Stomach (tissue), 9 donors: ENCODE data around the gene ATP5ME. TPM values are rescaled to one million over a fixed set of nuclear protein-coding genes. Genes with fewer than 3 reads are reported as not detected.
"Not testable (repeated sequence)": the region's sequence is repeated elsewhere in the genome, so short reads cannot be mapped to it uniquely, and the experiment has no call there.

Source experiments
- DNase-seq, 2 donors: peaks; one replicate each; pipeline versions ENCODE4 v3.0.0 to v3.0.0-alpha.2; 2013 to 2019
- H3K27ac ChIP-seq, 5 donors: fragments of 200-600 bp in 4 of 5; sonication (generic) in 4 of 5; one replicate each; pipeline ENCODE4 v1.5.1; 2013 to 2019; ENCODE audit warnings: mild to moderate bottlenecking in 1 of 5, moderate library complexity in 1 of 5
- H3K27me3 ChIP-seq, 3 donors: fragments of 200-600 bp; sonication (generic); one replicate each; pipeline ENCODE4 v1.5.1; 2017 to 2019; ENCODE audit warnings: mixed run types in 1 of 3
- H3K36me3 ChIP-seq, 4 donors: fragments of 200-600 bp; sonication (generic); 1 replicate in 3 of 4; 2 replicates in 1 of 4; pipeline ENCODE4 v1.5.1; 2016 to 2019
- H3K4me1 ChIP-seq, 4 donors: fragments of 200-600 bp; sonication (generic); one replicate each; pipeline ENCODE4 v1.5.1; 2016 to 2019
- H3K4me3 ChIP-seq, 4 donors: fragments of 200-600 bp; sonication (generic) in 3 of 4; one replicate each; pipeline ENCODE4 v1.5.1; 2016 to 2019; ENCODE audit warnings: mild to moderate bottlenecking in 1 of 4
- H3K9me3 ChIP-seq, 4 donors: fragments of 200-600 bp; sonication (generic); one replicate each; pipeline ENCODE4 v1.5.1; 2016 to 2019
- EP300 ChIP-seq: sonication (generic); formaldehyde crosslinking; IDR thresholded peaks from one replicate; pipeline ENCODE4 v1.6.1; 2017; ENCODE audit warnings: antibody characterized with exemption
- POLR2A ChIP-seq, 4 donors: fragments of 450-650 bp; IDR thresholded peaks; one replicate each; pipeline ENCODE4 v1.6.1; 2016; ENCODE audit warnings: antibody characterized with exemption in 4 of 4, control low read depth in 2 of 4, mild to moderate bottlenecking in 1 of 4, moderate library complexity in 1 of 4
- POLR2AphosphoS5 ChIP-seq, 3 donors: sonication (generic); formaldehyde crosslinking; IDR thresholded peaks; one replicate each; pipeline ENCODE4 v1.6.1; 2016; ENCODE audit warnings: antibody characterized with exemption in 3 of 3
- WGBS, 5 donors: extraction: QIAGEN DNeasy Blood & Tissue Kit in 3 of 5; methylation state at CpG; one replicate each; pipeline versions ENCODE4 v1.1.5 to v1.1.7; 2013 to 2018; 5-methylcytosine and 5-hydroxymethylcytosine counted together
- intact Hi-C: fragments of 100-400 bp; cut with DNase I; formaldehyde crosslinking; loops from one replicate; pipeline ENCODE4 v1.15.1; 2023; ENCODE audit warnings: low total_unique reads
- polyA plus RNA-seq, 3 donors: library from polyadenylated mRNA; stranded (reverse); fragments of 200-250 nt; gene quantifications; one replicate each; pipeline ENCODE4 v1.2.3, GENCODE V29; 2013
- total RNA-seq, 5 donors: library from RNA; depleted of rRNA; stranded (reverse); fragments of >200 nt; gene quantifications; one replicate each; pipeline versions ENCODE4 v1.1.0 to v1.2.3, GENCODE V29; 2014 to 2016
- TF ChIP-seq, protein P1 (sequence below), 7 experiments: fragments of 450-650 bp in 4 of 7; fragments of 200-600 bp in 3 of 7; sonication (generic) in 3 of 7; IDR thresholded peaks; one replicate each; pipeline ENCODE4 v1.5.1; 2016 to 2019; ENCODE audit warnings: antibody characterized with exemption in 7 of 7, control low read depth in 2 of 7, mild to moderate bottlenecking in 1 of 7
- donor health status: healthy with polysubstance abuse.
- donor health status: Bipolar disorder and iron deficiency.
- donor health status: healthy.

The ATP5ME gene
- total and polyA plus RNA-seq, 8 donors: 8.0 to 876 (median 471) TPM

GRCh38 chr4:646460-646859 lies 27.6 kb downstream of the ATP5ME start:
- Histone ChIP-seq H3K9me3 (peaks cover 0 to 20% (median 10%) of the 10 kb centered on the region in 4 donors), H3K4me3 (no peak overlapping the region), H3K27me3 (peaks cover 0 to 53% (median 28%) of the 10 kb centered on the region in 3 donors), H3K4me1 (peaks cover 0 to 8% (median 0%) of the 10 kb centered on the region in 4 donors), H3K27ac (no peak overlapping the region), H3K36me3 (no peaks in the 10 kb centered on the region)
- 62 to 86% (median 75%) methylated on average over 32 of the region's 32 CpGs for WGBS, 5 donors
- intact Hi-C loops: no loop called here
- no peak for DNase-seq
- TF ChIP-seq EP300 (no peak), POLR2AphosphoS5 (IDR thresholded peaks at IDR 0.05) (no peak), POLR2A (IDR thresholded peaks at IDR 0.05) (no peak)
- TF ChIP-seq, protein P1, sequence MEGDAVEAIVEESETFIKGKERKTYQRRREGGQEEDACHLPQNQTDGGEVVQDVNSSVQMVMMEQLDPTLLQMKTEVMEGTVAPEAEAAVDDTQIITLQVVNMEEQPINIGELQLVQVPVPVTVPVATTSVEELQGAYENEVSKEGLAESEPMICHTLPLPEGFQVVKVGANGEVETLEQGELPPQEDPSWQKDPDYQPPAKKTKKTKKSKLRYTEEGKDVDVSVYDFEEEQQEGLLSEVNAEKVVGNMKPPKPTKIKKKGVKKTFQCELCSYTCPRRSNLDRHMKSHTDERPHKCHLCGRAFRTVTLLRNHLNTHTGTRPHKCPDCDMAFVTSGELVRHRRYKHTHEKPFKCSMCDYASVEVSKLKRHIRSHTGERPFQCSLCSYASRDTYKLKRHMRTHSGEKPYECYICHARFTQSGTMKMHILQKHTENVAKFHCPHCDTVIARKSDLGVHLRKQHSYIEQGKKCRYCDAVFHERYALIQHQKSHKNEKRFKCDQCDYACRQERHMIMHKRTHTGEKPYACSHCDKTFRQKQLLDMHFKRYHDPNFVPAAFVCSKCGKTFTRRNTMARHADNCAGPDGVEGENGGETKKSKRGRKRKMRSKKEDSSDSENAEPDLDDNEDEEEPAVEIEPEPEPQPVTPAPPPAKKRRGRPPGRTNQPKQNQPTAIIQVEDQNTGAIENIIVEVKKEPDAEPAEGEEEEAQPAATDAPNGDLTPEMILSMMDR (IDR thresholded peaks at IDR 0.05): no peak

GRCh38 chr4:642366-642765 lies 31.7 kb downstream of the ATP5ME start:
- H3K9me3 ChIP-seq: peaks cover 0 to 23% (median 11%) of the 10 kb centered on the region in 4 donors
- H3K36me3 ChIP-seq, H3K27ac ChIP-seq, DNase-seq, intact Hi-C loops, H3K4me1 ChIP-seq, H3K4me3 ChIP-seq: not testable (repeated sequence)
- peaks cover 0 to 40% (median 9%) of the 10 kb centered on the region in 3 donors for H3K27me3 ChIP-seq
- WGBS, 5 donors: 79 to 91% (median 86%) methylated on average over 6 of the region's 6 CpGs

DNA sequence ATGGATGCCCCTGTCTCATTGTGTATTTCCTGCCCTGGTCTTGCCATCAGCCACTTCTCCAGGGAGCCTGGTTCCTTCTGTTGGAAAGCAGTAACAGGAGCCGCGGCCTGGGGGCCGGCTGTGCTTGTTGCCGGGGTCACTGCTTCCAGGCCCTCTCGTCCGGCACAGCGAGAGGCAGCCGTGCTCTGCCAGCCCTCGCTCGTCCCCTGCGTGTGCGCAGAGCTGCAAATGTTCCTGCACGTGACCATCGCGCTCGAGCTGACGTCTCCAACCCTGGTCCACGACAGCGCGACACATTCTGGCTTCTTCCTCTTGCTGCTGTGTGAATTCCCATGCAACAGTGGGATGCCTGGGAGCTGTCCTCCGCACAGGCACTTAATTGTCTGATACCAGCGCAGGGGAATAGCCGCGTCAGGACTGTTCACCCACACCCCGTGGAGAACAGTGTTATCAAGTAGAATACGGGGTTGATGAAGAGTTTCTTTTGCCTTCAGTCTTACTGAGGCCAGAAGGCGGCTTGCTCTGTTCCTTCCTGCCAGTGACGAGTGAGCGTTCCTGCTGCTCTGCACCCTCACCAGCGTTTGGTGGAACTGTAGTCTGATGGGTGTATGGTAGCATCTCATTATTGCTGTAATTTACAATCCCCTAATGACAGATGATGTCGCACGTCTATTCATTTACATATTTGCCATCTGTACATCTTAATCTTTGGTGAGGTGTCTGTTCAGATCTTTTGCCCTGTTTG lies 36.4 kb downstream of the ATP5ME start:
- Histone ChIP-seq H3K27me3 (peaks cover 0 to 54% (median 5%) of the 10 kb centered on the region in 3 donors), H3K9me3 (peaks cover 0 to 20% (median 11%) of the 10 kb centered on the region in 4 donors), H3K36me3 (no peaks in the 10 kb centered on the region), H3K4me1 (no peaks in the 10 kb centered on the region), H3K4me3 (no peak overlapping the region), H3K27ac (no peak overlapping the region)
- TF ChIP-seq, protein P1 (IDR thresholded peaks at IDR 0.05): no peak
- no peak for TF ChIP-seq POLR2AphosphoS5 (IDR thresholded peaks at IDR 0.05)
- TF ChIP-seq EP300: no peak
- no peak for TF ChIP-seq POLR2A (IDR thresholded peaks at IDR 0.05)
- intact Hi-C loops: no loop called here
- WGBS, 5 donors: 69 to 78% (median 72%) methylated on average over 26 to 32 of the region's 32 CpGs
- DNase-seq: no peak

DNA sequence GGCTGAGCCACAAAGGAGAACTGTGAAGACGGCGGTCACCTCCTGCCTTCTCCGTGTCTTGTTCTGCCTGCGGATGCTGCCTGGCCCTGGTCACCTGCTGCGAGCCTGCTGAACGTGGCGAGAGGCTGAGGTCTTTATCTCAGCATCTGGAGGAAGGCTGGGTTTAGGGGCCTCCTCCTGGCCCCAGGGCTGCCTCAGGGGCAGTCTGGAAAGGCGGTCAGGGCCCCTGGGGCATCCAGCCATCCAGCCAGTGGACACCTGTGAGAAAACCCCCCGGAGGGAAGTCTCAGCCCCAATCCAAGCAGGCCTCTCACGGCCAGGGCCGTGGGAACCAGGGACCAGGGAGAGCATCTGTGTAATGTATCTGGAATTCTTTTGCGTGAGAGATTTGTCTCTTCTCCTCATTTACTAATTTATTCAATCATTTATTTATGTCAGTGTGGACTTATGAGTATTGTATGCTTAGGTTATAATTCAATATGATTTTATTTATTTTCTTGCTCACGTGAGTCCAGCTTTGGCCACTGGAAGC lies 37.4 kb downstream of the ATP5ME start:
- Histone ChIP-seq H3K4me1 (no peaks in the 10 kb centered on the region), H3K9me3 (peaks cover 0 to 21% (median 4%) of the 10 kb centered on the region in 4 donors), H3K36me3 (no peaks in the 10 kb centered on the region), H3K27ac (no peak overlapping the region), H3K27me3 (peaks cover 0 to 51% (median 5%) of the 10 kb centered on the region in 3 donors), H3K4me3 (no peak overlapping the region)
- 69 to 75% (median 73%) methylated on average over 13 of the region's 13 CpGs for WGBS, 5 donors
- TF ChIP-seq POLR2A (IDR thresholded peaks at IDR 0.05) (no peak), EP300 (no peak), POLR2AphosphoS5 (IDR thresholded peaks at IDR 0.05) (no peak)
- TF ChIP-seq, protein P1 (IDR thresholded peaks at IDR 0.05): no peak
- intact Hi-C loops: no loop called here
- DNase-seq: no peak
